CD4-positive, alpha-beta T cell treated with Interferon gamma for 1 hour (primary cell): ENCODE results near the gene DOCK1.

Experiments used
- DNase-seq: peaks from one replicate; pipeline ENCODE4 v3.0.0-alpha.2; 2020

The DOCK1 gene

DNA sequence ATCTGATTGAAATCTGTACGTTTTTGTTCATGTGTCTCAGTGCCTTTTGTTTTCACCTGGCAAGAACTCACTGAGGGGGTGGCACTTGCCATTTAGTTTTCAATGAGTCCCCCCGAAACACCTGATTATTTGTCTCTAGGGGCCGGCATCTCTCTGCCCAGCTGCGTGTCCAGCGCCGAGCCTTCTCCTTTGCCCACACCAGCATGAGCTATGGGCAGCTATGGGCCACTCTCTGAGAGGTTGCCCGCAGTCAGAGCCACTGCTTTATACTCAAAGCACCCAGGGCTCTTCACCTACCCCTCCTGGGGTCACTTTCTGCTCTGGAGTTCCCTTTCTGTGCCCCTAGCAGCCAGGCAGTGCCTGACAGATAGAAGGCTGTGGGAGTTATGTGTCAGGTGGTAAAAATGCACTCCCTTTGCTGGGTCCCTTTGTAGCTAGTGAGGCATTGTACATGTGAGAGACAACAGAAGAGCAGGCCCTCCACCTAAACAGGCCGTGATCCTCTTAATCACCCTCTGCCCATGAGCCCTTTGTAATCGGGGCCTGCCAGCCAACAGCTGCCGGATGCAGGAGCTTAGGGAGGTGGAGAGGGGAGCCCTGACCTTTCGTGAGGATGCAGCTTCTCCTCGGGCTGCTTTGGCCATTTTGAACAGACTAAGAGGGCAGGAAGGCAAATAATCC lies 510.8 kb downstream of the DOCK1 start:
- DNase-seq, result no peak

DNA sequence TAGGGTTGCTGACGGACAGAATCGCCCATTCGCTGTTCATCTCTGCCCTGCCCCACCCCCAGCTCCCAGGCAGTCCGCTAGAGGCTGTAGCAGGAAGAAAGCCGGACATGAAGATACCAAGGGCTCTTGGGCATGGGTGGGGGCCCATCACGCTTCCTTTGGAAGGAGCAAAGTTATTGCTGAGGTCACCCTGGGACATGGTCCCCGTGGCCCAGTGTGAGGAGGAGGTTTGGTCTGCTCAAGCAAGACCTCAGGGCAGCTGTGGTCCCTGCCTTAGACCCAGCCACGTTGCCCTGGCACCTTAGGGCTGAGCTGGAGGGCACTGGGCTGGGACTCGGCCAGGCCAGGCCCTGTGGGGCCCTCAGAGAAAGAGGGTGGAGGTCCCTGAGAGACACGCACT lies 511.8 kb downstream of the DOCK1 start:
- no peak for DNase-seq

DNA sequence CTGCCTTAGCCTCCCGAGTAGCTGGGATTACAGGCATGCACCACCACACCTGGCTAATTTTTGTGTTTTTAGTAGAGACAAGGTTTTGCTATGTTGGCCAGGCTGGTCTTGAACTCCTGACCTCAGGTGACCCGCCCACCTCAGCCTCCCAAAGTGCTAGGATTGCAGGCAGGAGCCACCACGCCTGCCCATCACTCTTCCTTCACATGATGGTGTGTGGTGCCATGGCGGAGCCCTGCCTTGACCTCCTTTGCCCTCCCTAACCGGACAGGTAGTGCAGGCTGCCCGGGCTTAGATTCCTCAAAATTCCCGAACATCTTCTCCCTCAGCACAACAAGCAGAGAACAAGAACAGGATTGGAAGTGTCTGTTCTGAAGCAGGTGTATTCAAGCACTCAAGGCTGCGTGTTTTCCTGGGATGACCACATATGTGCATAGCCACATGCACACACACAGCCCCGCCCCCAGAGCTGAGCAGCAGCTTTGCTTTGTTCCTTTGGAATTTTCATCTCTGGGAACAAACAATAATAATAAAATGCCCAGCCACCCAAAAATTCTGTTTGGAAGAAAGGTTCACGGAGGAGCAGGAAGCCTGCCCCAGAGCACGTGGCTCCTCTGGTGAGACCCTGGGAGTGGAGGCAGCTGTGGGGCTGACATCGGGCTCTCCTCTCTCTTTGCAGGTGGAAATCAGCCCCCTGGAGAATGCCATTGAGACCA lies 512.6 kb downstream of the DOCK1 start:
- no peak for DNase-seq

DNA sequence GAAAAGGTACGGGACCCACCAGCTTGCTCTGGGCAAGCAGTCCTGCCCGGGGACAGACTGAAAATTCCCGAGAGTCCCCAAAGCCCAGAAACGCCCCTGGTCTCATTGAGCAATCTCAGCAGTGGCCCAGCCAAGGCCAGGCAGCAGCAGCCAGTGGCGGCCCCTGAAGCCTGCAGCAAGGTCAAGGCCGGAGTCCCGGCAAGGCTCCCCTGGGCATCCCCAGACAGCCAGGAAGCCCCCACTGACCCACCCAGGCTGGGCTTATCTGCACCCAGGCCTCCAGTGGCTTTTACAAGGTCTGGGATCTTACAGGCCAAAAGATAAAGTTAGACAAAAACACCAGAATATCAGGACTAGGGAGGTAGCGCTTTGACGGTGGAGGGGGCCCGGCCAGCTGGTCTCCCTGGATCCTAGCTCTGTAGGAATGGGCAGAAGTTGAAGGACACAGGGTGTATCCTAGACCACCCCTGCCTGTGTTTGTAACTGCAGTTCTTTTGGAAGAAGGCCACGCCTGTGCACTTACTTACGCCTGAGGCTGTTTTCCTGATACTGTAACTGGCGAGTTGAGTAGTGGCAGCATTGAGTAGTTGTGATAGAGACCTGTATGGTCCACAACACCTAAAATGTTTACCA lies 513.4 kb downstream of the DOCK1 start:
- DNase-seq, result no peak

DNA sequence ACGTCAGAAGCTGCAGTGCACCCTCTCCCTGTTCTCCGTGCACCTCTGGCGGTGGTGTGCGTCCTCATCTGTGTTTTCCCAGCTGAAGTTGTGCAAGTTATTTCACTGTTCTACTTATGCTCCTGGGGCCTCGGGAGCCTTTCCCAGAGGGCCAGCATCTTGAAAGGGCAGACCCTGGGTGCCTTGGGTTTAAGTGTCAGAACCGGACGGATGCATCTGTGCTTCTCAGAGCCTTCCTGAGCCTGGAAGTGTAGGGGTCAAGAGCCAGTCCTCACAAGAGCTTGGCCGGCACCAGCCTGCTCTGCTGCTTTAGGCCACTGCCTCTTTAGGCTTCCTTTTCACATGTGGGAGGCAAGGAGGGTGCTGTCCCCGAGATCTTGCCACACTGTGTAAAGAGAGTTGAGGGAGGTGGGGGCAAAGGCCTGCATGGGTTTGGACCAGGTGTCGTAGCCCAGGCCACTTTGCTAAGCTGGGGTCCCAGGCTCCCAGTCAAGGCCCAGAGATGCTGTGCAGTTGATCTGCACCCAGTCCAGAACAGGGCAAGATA lies 515.0 kb downstream of the DOCK1 start:
- no peak for DNase-seq

DNA sequence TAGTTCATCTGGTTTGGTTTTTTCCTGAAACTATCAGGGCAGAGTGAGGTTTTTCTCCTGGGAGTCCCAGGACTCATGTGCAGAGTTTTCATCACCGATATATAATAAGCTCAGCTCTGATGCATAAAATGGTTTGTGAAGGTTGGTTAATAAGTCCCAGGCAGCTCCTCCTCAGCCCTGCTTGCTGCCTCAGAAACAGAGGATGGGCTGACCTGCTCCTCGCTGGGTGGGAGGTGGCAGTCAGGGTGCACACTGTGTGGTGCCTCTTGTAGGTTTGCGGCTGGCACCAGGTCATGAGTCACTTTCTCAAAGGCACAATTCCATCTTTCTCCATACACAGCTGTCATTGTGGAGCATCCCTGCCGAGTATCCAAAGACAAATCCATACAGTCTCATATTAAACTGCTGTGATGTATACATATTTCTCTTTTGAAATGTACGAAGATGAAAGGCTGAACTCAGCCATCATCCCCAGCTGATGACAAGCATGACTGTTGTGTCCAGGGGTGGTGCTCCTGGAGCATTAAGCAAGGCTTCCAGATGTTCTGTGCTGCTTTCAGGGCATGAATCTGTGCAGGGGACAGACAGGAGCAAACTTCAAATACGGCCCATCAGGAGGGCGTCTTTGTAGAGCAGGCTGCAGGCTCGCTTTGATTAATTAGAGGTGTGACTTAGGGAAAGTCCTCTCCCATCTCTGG lies 518.1 kb downstream of the DOCK1 start:
- DNase-seq, result no peak

DNA sequence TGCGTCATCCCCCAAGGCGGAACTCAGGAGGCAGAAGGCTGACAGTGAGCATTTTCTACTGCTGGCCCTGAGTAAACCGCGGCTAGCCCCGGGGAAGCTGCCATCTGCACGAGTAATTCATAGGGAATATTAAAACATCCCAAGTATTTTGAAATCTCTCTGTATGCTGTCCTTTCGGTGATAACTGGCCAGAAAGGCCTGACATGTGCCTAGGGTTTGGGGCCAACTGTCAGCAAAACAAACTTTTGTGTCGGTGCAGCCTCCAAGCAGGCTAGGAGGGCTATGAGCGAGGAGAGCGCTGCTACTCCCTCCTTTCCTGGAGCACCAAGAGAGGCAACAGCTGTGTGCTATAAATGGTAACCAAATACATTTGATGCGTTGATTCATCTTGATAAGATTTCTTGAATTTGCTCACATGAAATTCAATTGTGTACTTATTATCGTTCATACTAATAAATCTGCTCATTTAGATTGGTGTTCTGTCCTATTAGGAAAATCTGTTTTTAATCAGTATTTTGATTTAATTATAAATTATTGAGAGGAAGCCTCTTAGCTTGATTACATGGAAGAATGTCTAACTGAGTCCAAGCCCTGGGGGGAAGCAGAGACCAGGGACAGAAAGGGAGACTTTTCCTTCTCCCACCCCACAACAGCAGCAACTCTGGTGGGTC lies 519.5 kb downstream of the DOCK1 start:
- DNase-seq, result no peak

DNA sequence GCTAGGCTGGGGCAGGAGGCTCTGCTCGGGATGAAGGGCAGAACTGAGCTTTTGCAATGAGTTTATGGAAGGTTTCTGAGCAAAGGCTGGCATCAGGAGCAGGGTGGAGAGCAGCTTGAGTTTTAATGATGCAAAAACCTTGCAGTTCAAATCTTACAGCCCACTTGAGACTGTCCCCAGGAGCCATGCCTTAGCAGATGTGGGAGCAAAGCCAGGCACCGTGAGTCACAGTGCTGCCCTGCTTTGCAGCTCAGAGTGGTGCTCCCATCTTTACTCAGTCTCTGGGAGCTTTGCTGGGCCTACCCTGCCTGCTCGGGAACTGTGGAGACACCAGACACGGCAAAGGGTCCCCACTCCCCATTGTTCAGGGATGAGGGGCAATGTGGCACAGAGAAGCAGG lies 521.5 kb downstream of the DOCK1 start:
- DNase-seq, result no peak

DNA sequence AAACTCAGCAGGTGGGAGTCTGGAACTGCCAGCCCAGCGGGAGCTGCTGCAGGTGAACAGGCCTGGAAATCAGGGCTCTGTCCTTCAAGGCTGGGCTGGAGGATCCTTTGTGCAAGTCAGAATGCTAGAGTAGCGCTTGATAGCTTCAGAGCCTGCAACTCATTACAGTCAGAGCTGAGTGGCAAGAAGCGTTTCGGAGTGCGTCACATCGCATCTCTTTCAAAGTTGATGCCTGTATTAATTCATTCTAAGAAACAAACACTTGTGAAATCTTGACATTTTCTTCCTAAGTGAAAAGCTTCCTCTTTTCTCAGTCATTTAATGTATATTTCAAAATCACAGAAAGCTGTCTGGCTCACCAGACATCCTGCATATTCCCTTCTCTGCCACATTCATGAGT lies 522.7 kb downstream of the DOCK1 start:
- no peak for DNase-seq

DNA sequence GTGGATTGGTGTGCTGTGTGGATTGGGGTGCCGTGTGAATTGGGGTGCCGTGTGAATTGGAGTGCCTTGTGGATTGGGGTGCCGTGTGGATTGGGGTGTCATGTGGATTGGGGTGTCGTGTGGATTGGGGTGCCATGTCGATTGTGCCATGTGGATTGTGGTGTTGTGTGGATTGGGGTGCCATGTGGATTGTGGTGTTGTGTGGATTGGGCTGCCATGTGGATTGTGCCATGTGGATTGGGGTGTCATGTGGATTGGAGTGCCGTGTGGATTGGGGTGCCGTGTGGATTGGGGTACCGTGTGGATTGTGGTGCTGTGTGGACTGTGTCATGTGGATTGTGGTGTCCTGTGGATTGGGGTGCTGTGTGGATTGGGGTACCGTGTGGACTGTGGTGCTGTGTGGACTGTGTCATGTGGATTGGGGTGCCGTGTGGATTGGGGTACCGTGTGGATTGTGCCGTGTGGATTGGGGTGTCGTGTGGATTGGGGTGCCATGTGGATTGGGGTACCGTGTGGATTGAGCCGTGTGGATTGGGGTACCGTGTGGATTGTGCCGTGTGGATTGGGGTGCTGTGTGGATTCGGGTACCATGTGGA lies 523.3 kb downstream of the DOCK1 start:
- no peak for DNase-seq

DNA sequence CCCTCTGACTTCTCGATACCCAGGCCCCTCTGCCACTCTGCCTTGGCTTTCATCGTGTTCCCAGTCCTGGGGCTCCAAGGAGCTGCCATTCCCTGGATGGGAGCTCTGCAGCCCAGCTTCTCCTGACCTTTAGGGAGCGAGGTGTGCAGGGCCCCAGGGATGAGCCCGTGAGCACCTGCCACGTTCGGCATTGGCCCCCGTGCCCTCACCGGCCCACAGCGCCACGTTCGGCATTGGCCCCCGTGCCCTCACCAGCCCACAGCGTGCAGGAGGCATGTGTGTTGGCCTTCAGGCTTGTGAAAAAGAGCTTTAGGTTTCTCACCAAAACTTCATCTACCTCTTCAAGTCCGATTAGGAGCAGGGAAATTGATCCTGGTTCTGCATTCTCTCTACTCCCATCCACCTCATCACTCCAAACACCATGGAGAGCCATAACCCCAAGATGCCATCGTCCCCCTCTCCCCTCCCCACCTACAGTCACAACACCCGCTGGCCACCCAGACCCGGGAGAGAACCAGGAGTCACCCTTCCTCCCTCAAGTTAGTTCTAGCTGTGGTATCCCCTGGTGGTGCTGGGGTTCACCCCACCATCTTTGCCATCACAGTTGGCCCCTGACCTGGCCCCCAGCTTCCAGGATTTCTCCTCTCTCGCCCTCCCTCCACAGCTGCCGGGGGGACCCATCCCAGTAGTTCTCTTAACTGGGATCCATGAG lies 524.5 kb downstream of the DOCK1 start:
- DNase-seq, result no peak

DNA sequence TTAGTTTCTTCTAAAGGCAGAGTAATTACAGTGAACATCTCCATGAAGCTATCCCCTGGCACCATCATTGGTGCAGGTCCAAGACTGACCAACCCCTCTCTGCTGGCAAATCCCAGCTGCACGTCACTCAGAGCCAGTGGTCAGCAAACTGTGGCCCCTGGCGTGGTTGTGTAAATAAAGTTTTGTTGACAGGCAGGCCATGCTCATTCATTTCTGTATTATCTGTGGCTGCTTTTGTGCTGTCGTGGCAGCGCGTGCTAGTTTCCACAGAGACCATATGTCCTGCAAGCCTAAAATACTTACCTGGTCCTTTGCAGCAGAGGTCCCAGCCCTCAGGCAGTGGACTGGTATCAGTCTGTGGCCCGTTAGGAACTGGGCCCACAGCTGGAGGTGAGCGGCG lies 526.3 kb downstream of the DOCK1 start:
- DNase-seq, result no peak

DNA sequence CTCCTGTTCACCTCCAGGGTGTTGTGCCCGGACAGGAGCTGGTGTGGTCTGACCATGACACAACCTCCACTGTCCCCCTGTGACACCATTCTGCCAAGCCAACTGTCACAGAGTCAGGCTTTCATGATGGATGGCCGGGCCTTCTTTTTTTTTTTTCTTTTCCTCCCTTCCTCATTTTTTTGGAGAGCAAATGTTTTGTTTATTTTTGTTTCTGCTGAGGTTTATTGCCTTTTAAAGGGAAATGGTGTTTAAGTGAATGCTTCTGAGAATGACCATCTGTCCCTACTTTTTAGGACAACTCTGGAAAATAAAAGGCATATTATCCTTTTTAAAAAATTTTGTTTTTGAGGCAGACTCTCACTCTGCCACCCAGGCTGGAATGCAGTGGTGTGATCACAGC lies 528.8 kb downstream of the DOCK1 start:
- DNase-seq, result no peak

DNA sequence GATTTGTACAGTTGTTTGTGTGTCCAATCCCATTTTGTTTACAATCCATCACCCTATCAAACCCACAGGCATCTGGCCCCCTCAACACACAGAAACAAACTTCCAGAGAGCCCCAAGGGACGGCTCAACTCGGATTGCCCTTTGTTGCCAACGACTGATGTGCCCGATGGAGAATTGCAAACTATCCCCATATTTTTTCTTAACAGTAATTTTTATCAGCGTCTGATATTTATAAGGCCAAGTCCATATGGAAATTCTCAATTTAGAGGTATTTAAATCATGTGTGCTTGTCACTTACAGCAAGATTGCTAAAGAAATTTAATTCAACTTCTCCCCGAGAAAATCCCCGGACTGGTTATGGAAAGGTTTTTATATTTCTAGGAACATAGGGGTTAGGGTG lies 530.0 kb downstream of the DOCK1 start:
- no peak for DNase-seq

DNA sequence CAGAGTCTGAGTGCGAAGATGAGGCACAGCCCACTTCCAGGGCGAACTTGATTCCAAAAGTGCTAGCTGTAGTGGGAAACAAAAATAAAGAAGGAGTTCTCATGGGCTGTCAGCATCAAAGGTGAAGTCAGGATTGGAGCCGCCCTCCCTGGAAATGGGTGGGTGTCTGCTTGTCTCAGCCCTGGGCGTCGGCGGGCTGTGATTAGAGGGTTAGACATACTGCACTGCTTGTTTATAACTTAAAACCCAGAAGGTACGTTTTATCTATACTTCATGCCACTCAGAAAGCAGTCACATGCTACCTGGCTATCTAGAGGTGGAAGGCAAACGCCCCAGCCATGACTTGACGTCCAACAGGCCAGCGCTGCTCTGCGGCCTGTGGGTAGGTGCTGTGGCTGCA lies 535.1 kb downstream of the DOCK1 start:
- DNase-seq, result no peak

DNA sequence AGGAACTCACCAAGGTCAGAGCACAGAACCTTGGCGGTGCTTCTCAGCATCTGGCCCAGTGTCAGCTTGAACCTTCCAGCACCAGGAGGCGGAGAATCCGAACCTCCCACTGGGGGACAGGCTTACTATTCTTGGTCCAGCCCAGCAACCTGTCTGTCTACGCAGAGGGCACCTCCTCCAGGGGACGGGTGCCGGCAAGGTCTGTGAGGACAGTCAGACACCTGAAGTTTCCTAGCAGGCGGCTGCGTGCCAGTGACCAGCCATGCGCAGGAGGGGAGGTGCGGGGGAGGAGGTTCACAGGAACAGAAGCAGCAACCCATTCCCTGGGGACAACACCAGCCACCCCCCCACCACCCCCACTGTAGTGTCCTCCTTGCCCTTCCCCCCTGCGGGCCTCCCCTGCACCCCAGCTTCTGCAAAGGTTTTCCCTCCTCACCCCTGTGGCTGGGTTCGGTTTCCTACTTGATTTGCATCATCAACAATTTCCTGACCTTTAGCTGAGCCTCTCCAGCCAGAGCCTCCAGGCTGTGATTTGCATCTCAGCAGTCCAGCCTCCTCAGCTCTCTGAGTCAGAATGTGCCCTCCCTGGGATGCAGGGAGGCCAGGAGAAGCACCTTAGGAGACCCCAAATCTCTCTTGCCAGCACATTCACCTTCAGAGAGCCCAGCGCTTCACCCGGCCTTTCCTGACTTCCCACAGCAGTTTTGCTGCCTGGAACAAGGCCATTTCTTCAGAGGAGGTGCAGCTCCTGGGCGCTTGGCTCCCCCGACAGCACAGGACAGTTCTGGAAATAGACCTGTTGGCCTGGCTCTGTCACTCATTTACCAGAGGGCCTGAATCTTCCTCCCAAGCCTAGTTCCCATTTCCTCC lies 536.4 kb downstream of the DOCK1 start:
- DNase-seq, result no peak

DNA sequence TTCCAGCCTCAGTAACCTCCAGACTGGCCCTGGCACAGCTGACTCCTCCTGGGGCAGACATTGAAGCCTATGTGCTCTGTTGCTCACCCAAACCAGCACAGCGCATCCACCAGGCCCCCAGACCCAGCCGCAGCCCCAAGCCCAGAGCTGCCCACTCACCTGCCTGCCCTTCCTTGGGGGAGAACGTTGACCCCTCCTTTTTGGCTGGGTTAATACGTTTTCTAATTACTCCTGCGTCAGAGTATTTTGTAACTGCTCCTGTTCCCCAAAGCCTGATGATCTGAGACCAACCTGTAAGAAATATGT lies 536.9 kb downstream of the DOCK1 start:
- DNase-seq, result no peak

DNA sequence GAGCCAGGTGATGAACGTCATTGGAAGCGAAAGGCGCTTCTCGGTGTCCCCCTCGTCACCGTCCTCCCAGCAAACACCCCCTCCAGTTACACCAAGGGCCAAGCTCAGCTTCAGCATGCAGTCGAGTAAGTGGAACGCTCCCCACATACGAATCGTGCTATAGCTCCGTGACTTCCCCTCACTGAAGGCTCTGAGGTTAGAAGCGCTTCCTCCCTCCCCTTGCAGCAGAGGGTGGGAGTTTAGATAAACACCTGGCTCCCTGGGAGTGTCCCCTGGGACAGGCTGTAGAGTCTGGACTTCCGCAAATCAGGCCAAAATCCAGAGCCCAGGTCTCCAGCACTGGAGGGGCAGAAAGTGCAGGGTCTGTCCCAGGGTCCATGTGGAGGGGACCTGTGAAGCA lies 538.9 kb downstream of the DOCK1 start:
- no peak for DNase-seq

DNA sequence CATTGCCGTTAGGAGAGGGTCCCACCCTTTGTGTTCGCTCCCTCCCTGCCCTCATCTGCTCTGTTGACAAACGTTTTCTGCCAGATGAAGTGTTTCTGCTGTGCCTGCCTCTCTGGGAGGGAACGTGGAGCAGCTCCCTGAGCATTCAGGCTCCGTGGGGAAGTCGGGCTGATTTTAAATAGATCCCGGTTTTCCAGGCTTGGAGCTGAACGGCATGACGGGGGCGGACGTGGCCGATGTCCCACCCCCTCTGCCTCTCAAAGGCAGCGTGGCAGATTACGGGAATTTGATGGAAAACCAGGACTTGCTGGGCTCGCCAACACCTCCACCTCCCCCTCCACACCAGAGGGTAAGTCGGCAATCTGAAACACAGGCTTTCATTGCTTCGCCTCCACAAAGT lies 542.0 kb downstream of the DOCK1 start:
- DNase-seq, result no peak

DNA sequence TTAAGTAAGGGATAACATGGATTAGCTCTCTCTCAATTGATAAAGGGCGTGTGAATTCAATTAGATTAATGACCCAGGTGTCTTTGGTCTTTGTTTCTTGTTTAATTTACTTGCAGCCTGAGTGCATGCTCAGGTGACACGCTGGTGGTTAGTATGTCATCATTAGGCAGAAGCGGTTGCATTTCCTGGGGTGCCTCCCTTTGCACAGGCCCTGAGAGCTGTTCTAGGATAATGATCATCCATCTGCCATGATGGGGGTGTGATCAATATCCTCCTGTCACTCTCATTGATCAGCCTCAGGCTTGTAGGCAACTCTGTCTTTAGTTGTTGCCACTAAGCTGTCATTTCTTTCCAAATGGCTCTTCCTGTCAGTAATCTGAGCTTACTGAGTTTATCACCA lies 544.3 kb downstream of the DOCK1 start:
- no peak for DNase-seq

DNA sequence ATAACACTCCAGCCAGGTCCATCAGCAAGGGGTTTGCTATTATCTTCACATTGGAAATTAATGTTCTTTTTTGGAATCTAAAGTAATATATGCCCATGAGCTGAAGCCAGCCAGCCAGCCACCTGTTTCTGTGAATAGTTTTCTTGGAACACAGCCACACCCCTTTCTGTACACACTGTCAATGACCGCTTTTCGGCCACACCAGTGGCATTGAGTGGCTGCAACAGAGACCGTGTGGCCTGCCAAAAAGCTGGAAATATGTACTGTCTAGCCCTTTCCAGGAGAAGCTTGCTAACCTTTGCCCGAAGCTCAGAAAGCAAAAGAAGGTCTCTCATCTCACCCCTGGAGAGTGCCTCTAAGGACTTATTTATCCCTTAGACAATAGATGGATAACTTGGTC lies 545.4 kb downstream of the DOCK1 start:
- DNase-seq, result no peak
